GM23338 (cell line): Measurements from ENCODE around the gene BCR. TPM values are rescaled to one million over a fixed set of nuclear protein-coding genes. Genes with fewer than 3 reads are reported as not detected.

ENCODE experiments used
- ATAC-seq: fragments of 200-7000 bp; cut with Tn5 transposase; 3 replicates; pipeline ENCODE4 v1.9.1; 2020
- DNase-seq: peaks from one replicate; pipeline ENCODE4 v3.0.0-alpha.2; 2015; ENCODE audit warnings: low spot score
- H2AFZ ChIP-seq: fragments of 200-600 bp; sonication (generic); 2 replicates; pipeline ENCODE4 v1.8.0; 2016; ENCODE audit warnings: antibody characterized with exemption, mild to moderate bottlenecking, moderate library complexity
- H3F3A ChIP-seq: fragments of 200-600 bp; sonication (generic); replicated peaks from 2 replicates; pipeline ENCODE4 v1.8.0; 2017; ENCODE audit warnings: antibody characterized with exemption, mixed run types, low read depth
- H3K27ac ChIP-seq: fragments of 200-600 bp; sonication (generic); 2 replicates; pipeline ENCODE4 v1.6.1; 2016; ENCODE audit warnings: low read depth
- H3K27me3 ChIP-seq: fragments of 200-600 bp; sonication (generic); 2 replicates; pipeline ENCODE4 v1.8.0; 2016; ENCODE audit warnings: mild to moderate bottlenecking, mixed run types, moderate library complexity; ENCODE audit not compliant: insufficient read depth
- H3K36me3 ChIP-seq: fragments of 200-600 bp; sonication (generic); 2 replicates; pipeline ENCODE4 v1.8.0; 2016; ENCODE audit warnings: mild to moderate bottlenecking; ENCODE audit not compliant: insufficient read depth
- H3K4me1 ChIP-seq: fragments of 200-600 bp; sonication (generic); 2 replicates; pipeline ENCODE4 v1.8.0; 2016; ENCODE audit warnings: mild to moderate bottlenecking, moderate library complexity; ENCODE audit not compliant: insufficient read depth
- H3K4me2 ChIP-seq: fragments of 200-600 bp; sonication (generic); 2 replicates; pipeline ENCODE4 v1.7.1; 2017; ENCODE audit warnings: mixed run types
- H3K4me3 ChIP-seq: fragments of 200-600 bp; sonication (generic); 2 replicates; pipeline ENCODE4 v1.6.1; 2016; ENCODE audit warnings: mixed run types
- H3K79me2 ChIP-seq: fragments of 200-600 bp; sonication (generic); replicated peaks from 2 replicates; pipeline ENCODE4 v1.8.0; 2017; ENCODE audit warnings: mild to moderate bottlenecking; ENCODE audit not compliant: insufficient read depth
- H3K9me2 ChIP-seq: fragments of 200-600 bp; sonication (generic); 2 replicates; pipeline ENCODE4 v1.8.0; 2017; ENCODE audit not compliant: insufficient read depth
- H4K20me1 ChIP-seq: fragments of 200-600 bp; sonication (generic); replicated peaks from 2 replicates; pipeline ENCODE4 v1.8.0; 2017; ENCODE audit warnings: mild to moderate bottlenecking; ENCODE audit not compliant: insufficient read depth
- H3K27ac Mint-ChIP-seq: 2 replicates; pipeline ENCODE4 v1.8.0; 2020; ENCODE audit warnings: inconsistent platforms, mild to moderate bottlenecking, moderate library complexity, mixed read lengths
- H3K27me3 Mint-ChIP-seq: 3 replicates; pipeline ENCODE4 v1.8.0; 2022; ENCODE audit warnings: low read depth, mild to moderate bottlenecking, moderate library complexity, mixed read lengths, inconsistent platforms; ENCODE audit not compliant: insufficient read depth, poor library complexity
- H3K36me3 Mint-ChIP-seq: 3 replicates; pipeline ENCODE4 v1.8.0; 2021; ENCODE audit warnings: low read depth, mild to moderate bottlenecking, inconsistent platforms, moderate library complexity, mixed read lengths
- H3K4me1 Mint-ChIP-seq: 3 replicates; pipeline ENCODE4 v1.8.0; 2020; ENCODE audit warnings: mild to moderate bottlenecking, inconsistent platforms, mixed read lengths
- H3K4me3 Mint-ChIP-seq: 3 replicates; pipeline ENCODE4 v1.8.0; 2021; ENCODE audit warnings: moderate library complexity, mild to moderate bottlenecking, inconsistent platforms, mixed read lengths
- H3K9me3 Mint-ChIP-seq: 3 replicates; pipeline ENCODE4 v1.8.0; 2020; ENCODE audit warnings: moderate library complexity, mild to moderate bottlenecking, inconsistent platforms, mixed read lengths
- EZH2 ChIP-seq: fragments of 200-600 bp; sonication (generic); IDR thresholded peaks from one replicate; pipeline ENCODE4 v1.8.0; 2017; ENCODE audit warnings: antibody characterized with exemption, mild to moderate bottlenecking, low read depth; ENCODE audit not compliant: unreplicated experiment
- REST ChIP-seq: IDR thresholded peaks from one replicate; pipeline ENCODE4 v1.6.1; 2018; ENCODE audit warnings: antibody characterized with exemption; ENCODE audit not compliant: unreplicated experiment
- ZNF462 ChIP-seq: fragments of 250-450 bp; sonication (Bioruptor Pico); IDR thresholded peaks from 2 replicates; pipeline ENCODE4 v1.5.0; 2020; ENCODE audit warnings: mild to moderate bottlenecking, moderate library complexity
- polyA plus RNA-seq: library from polyadenylated mRNA; unstranded; fragments of >200 nt; fragmentation: Nextera tagmentation; extraction: Ambion mirVana; gene quantifications from 2 replicates; pipeline ENCODE4 v1.2.1, GENCODE V29; 2016
- total RNA-seq: library from RNA; depleted of rRNA; stranded (reverse); fragments of >200 nt; shearing (Covaris generic); gene quantifications from 2 replicates; pipeline ENCODE4 v1.2.3, GENCODE V29; 2014

The BCR gene
- total and polyA plus RNA-seq, 2 experiments from 2014 or later, result 17.7 to 121 TPM

- no peak for TF ChIP-seq ZNF462 (CRISPR knock-in tag)
- TF ChIP-seq EZH2, result no peak
Measured at GRCh38 chr22:23204125-23204488, 23.8 kb downstream of the BCR start (continued).

GRCh38 chr22:23204541-23205157 is 24.3 kb downstream of the BCR start:
- no peaks in the 10 kb centered on the region for H3K27me3 ChIP-seq
- peaks cover 30% of the 10 kb centered on the region for H4K20me1 ChIP-seq
- no peak overlapping the region for H3K4me3 ChIP-seq
- TF ChIP-seq REST, result no peak
- Mint-ChIP-seq H3K27ac (no peak overlapping the region; the same call in 1 of the 2 replicates), H3K9me3 (no peaks in the 10 kb centered on the region), H3K4me1 (peaks cover 38% of the 10 kb centered on the region), H3K4me3 (no peak overlapping the region), H3K27me3 (peaks cover 8% of the 10 kb centered on the region), H3K36me3 (peaks cover 39% of the 10 kb centered on the region)
- no peak overlapping the region for H3K27ac ChIP-seq
- H3K4me2 ChIP-seq, result no peak overlapping the region
- peaks cover 17% of the 10 kb centered on the region for H3K4me1 ChIP-seq
- H2AFZ ChIP-seq, result no peak overlapping the region
- ATAC-seq (no peak), DNase-seq (no peak)
- no peaks in the 10 kb centered on the region; the same call in 1 of the 2 replicates for H3K36me3 ChIP-seq
- H3K9me2 ChIP-seq, result no peaks in the 10 kb centered on the region
- peaks cover 100% of the 10 kb centered on the region for H3K79me2 ChIP-seq
- H3F3A ChIP-seq, result 0 out of 2 replicates have a peak, but pooled peaks cover 2% of the 10 kb centered on the region
